HK-2 (cell line): ENCODE measurements around the gene MAMLD1.
"Not testable (repeated sequence)": the region's sequence is repeated elsewhere in the genome, so short reads cannot be mapped to it uniquely, and the experiment has no call there.

Source experiments
- DNase-seq: peaks from one replicate; pipeline ENCODE4 v3.0.0-alpha.2; 2018; ENCODE audit not compliant: unreplicated experiment

MAMLD1 gene, protein sequence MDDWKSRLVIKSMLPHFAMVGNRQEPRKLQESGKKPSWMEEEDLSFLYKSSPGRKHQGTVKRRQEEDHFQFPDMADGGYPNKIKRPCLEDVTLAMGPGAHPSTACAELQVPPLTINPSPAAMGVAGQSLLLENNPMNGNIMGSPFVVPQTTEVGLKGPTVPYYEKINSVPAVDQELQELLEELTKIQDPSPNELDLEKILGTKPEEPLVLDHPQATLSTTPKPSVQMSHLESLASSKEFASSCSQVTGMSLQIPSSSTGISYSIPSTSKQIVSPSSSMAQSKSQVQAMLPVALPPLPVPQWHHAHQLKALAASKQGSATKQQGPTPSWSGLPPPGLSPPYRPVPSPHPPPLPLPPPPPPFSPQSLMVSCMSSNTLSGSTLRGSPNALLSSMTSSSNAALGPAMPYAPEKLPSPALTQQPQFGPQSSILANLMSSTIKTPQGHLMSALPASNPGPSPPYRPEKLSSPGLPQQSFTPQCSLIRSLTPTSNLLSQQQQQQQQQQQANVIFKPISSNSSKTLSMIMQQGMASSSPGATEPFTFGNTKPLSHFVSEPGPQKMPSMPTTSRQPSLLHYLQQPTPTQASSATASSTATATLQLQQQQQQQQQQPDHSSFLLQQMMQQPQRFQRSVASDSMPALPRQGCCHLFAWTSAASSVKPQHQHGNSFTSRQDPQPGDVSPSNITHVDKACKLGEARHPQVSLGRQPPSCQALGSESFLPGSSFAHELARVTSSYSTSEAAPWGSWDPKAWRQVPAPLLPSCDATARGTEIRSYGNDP

DNA sequence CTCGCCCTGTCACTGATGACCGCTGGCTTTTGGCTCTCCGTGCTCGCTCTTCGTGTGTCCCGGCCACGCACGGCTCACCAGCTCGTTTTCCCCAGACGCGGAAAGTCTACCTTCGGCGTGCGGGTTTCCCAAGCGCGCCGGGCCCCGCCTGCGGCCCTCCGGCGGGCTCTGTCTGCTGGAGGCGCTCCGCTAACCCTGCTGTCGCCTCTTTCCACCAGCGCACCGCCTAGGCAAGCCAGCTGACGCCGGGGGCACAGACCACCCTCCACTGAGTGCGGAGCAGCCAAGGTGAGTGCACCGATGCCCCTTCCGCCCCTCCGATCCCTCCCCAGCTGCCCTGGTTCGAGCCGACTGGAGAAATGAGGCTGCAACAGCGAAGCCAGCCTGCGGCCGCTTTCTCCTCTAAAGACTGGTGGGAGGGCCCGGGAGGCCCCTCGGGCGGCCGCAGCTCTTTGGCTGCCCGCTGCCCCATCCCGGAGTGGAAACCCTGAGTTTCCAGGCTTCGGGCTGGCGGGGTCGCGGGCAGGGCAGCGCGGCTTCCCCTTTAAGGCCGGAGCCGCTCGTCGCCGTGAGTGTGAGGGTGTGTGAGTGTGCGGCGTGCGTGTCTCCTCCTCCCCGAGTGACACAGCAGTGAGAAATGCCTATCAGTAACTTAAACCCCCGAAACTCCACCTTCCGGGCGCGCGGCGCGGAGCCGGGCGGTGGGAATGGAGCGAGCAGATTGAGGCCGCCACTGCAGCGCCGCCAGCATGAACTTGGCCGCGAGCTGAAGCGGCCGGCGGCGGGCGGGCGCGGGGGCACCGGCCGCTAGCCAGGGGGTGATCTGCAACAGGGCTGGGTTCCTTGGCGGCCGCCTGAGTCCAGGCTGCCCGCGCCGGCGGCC is at the start of gene MAMLD1:
Gene MAMLD1, plus strand, starts transcription at position 719 of the 883 bp plus-strand sequence. CDS start 82,200 bp downstream, outside the sequence.
- DNase-seq: peak; percentile 80

DNA sequence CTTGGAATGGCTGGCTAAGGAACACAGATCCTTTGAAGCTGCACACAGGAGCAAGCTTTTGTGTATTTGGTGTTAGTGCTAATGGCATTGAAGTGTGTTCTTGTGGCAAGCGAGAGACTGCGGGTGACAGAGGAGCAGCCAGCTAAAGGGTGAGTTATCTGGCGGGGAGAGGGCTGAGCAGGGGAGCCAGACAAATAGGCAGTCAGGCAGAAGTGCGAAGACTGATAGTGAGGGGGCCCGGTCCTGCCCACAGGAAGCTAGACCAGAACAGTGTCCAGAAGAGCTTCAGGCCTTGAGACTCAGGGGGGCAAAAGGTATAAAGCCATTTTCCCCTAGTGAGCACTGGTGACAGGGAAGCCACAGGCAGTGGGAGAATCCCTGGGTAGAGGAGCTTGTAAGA is 49.6 kb upstream of the MAMLD1 start:
- DNase-seq: no peak

DNA sequence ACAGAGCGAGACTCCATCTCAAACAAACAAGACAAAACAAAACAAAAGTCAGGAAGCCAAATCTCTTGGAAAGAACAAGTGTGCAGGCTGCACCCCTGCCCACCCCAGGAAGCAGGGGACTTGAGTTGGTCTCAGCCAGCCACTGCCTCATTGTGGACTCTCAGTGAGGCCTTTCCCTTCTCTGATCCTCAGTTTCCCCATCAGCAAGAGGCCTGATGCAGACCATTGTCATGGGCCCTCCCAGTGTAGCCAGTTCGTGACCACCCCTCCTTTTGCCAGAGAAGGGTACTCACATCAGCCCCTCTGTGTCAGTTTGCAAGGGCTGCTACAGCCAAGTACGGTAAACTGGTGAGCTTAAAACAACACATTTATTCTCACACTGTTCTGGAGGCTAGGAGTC is 48.9 kb upstream of the MAMLD1 start:
- no peak for DNase-seq

DNA sequence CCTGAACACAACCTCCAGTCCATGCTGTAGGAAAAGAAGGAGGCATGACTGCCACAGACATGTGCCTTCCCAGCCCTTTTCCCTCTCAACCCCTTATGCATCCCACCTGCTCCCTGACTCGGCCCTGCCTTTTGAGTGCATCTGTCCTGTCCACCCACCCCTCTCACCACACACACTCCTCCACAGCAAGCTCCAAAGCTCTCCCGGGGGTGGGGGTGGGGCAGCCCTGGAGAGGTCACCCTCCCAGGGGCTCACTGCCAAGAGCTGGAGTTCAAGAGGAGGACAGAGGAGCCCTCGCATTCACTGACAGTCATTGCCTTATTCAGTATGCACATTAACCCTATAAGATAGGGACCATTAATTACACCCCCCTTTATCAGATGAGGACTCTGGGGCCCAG is 46.6 kb upstream of the MAMLD1 start:
- no peak for DNase-seq

DNA sequence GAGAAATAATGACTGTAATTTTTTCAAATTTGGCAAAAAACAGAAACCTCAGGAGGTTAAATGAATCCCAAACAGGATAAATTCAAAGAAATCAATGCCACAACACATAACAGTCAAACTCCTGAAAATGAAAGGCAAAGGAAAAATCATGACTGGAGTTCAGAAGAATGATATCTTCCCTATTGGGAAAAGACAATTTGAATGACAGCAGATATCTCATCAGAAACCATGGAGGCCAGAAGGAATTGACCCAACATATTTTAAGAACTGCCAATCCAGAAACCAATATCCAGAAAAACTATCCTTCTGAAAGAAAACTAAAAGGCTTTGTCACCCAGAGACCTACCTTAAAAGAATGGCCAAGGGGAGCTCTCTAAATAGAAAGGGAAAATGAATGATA is 40.1 kb upstream of the MAMLD1 start:
- no peak for DNase-seq

DNA sequence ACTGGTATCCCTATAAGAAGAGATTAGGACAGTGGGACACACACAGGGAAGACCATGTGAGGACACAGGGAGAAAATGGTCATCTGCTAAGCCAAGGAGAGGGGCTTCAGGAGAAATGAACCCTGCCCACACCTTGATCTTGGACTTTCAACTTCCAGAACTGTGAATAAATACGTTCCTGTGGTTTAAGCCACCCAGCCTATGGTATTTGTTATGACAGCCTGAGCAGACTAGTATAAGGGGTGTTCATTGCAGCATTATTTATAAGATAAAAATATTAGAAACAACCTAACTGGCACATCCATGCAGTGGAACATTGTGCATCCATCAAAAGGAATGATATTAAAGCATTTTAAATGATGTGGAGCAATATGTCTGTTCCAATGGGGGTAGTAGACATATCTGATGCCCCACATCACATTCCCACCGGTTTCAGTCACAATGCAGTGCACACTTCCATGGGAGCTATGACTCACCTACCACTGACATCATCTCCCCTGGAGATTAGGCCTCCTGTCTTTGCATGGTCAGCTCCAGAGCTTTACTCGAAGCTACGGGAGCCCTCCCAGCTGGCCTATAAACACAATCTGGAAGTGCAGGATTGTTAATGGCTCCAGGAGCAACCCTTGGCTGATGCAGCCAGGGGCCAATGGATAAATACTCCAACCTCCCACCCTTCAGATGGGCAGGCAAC is 38.9 kb upstream of the MAMLD1 start:
- peak; percentile 40 for DNase-seq

DNA sequence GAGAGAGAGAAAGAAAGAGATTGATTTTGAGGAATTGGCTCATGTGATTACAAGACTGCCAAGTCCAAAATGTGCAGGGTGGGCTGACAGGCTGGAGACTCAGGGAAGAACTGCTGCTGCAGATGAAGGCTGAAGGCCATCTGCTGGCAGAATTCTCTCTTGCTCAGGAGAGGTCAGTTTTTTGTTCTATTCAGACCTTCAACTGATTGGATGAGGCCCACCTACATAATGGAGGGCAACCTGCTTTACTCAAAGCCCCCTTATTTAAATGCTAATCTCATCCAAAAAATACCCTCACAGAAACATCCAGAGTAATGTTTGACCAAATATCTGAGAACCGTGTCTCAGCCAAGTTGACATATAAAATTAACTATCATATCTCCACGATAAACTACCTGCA is 38.2 kb upstream of the MAMLD1 start:
- DNase-seq: no peak

DNA sequence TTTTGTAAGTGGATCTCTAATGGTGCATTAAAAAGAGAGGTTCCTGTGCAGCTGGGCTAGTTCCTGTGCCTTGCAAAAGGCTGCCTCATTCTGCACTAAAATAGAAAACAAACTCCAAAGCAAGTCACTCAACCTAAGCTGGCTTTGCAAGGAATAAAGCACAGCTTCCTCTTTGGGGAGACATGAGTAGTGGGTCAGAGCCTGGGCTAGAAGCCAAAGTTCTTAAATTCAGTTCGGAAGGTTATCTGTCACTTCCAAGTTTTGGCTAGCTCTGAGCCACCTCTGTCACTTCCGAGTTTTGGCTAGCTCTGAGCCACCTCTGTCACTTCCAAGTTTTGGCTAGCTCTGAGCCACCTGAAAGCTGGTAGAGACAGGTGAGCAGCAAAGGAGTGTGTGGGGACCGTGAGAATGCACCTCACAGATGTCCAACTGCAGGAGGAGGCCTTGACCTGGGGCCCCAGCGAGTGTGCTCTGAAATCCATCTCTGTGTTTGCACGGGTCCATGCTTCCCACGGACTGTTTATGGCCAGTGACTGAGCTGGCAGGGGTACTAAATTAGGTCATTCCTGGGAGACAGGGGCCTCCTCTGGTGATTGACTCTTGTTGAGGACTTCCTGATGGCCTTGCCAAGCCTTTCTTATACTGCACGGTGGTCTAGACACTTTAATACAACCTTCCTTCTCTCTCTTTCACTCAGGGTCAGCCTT is 36.4 kb upstream of the MAMLD1 start:
- no peak for DNase-seq

DNA sequence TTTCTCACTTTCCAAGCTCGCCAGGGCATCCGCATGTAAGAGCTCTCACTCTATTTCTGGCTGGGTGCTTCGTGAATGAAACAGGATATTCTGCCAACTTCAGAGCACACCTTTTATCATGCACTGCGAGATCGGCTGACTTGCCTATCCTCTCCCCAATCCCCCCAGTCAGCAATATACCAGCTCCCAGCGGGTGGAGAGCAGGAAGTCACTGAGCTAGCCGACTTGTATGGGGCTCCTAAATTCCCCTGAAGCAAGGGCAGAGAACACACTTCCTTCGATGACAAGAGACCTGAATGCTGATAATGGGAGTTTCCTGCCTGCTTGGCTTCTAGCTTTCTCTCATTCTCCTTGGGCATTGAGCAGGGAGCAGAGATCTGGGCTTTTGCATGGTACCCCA is 33.8 kb upstream of the MAMLD1 start:
- no peak for DNase-seq

DNA sequence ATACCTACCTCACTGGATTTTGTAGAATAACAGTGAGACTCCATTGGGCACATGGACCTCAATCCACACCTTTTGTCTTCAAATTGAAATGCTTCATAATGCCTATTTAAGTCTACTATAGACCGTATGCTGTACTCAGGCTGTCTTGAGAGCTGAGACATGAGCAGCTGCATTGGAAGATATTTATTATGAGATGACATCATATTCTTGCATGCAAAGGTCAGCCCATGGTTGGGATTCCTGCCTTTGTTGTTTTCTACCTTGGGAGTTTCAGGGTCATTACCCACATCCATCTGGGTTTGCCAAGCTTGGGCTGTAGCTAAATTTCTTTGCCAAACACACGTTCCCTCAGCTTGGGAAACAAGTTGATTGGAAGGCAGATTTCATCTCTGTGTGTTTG is 33.2 kb upstream of the MAMLD1 start:
- DNase-seq: no peak

DNA sequence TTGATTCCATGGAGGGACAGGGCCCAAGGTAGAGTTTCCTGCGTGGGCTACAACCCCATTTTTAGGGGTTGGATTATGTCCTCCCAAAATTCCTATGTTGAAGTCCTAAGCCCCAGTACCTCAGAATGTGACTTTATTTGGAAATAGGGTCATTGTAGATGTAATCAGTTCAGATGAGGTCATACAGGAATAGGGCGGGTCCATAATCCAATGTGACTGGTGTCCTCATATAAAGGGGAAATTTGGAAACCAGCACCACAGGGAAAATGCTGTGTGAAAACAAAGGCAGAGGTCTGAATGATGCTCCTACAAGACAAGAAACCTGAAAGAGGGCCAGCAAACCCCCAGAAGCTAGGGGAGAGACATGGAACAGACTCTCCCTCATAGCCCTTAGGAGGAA is 31.1 kb upstream of the MAMLD1 start:
- DNase-seq: no peak

DNA sequence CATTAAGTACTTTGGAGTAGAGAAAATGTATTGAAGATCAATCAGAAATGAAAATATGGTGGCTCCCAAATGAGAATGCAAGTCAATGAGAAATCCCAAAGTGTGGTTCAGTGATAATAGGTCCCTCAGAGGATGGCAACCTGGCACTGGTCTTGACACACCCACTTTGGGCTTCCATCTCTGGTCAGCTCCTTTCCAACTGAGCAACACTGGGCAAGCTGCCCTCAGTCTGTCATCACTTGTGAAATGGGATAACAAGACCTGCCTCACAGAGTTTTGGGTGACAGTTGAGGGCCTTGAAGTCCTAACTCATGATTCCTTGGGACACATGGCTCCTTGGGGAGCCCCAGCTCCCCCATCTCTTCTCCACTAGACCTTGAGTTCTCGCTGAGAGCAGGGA is 29.0 kb upstream of the MAMLD1 start:
- no peak for DNase-seq

DNA sequence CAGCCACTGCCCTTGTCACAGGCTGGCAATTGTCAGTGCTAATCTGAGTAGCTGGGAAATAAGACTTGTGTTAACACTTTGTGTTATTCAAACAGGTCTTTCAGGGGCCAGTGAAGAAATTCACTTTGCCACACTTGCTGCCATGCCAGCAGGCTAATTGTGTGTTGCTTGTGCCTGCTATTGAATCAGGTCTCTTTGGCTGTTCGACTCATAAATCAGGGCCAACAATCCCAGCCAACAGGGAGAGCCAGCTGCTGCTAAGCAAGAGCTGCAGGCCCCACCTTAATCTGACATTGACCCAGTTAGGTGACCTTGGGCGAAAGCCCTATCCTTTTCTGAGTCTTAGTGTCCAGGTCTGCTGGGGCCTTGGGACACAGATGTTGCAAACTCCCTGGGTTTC is 28.1 kb upstream of the MAMLD1 start:
- no peak for DNase-seq

DNA sequence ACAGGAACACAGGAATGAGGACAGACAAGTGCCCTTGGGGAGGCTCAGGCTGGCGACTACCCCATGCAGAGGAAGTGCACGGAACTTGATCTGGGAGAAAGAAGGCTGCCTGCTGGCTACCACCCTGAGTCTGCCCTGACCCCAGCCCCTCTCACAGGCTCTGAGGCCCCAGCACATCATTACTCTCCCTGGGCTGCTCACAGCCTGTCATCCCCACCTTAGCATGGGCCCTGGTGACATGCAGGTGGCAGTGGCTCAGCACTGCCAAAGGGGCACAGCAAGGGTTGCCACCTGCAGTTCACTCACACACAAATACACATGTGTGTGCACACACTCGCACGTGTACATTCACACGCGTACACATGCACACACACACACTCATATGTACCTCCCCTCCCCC is 26.1 kb upstream of the MAMLD1 start:
- DNase-seq: no peak

DNA sequence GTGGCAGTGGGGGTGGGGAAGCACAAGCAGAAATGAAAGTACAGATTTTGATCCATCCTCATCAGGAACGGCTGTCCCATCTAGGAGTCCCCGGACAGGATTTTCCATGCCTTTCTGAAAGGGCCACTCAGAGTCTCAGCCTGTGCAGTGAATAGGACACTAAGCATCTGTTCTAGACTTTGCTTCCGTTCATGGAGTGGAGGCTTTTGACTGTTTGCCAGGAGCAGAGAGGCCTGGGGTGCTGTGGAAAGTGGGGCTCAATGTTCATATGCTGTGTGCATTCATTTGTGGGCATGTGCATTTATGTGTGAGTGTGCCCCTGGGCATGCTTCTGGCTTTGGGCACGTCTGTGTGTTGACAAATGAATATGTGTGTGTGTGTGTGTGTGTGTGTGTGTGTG is 25.6 kb upstream of the MAMLD1 start:
- DNase-seq: no peak

DNA sequence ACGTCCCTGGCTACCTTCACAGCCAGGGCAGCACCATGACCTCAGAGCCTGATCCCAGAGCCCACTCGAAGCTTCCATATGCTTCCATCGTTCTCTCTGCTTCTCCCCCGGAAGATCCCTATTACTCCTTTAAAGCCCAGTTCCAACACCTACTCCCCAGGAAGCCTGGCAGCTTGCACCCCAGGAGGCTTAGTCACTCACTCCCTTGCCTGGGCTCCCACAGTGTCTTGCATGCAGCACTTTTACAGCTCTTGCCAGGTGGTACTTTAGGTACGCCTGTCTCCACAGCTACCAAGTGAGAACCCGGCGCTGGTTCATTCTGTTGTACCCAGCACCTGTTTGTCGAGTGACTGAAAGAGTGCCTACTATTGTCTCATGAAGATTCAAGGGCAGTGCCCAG is 24.5 kb upstream of the MAMLD1 start:
- DNase-seq: no peak

DNA sequence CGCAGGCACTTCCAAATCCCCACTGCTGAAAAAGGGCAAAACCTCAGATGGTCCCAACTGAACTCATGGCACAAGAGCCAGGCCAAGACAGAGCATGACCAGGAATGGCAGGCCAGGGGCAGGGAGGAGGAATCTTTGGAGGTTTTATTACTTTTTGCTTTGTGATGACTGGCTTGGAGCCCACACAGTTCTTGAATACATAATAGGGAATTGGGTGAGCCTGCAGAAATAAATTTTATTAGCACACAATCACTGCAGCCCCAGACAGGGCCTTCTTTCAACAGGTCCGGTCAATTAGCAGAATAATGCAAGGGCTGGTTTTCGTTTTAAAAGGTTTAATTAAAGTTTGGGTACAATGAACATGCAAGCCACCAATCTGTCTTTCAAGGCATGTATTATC is 23.4 kb upstream of the MAMLD1 start:
- no peak for DNase-seq

DNA sequence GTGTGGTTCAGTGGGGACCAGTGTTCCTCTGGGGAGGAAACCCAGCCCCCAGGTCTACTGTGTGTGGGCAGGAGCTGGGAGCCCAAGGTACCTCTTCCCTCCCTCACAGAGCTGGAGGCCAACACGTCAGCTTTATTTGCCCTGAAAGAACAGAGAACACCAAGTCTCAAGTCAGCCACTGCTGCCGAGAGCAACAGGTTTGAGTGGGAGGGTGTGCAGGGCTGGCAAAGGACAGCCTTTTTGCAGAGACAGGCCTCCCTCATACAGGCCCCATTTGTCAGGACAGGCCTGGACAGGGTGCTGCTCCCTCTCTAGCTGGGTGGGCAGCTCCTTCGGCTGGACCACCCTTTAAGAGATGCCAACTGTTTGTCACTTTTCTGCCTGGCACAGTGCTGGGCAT is 22.8 kb upstream of the MAMLD1 start:
- DNase-seq: not testable (repeated sequence)

DNA sequence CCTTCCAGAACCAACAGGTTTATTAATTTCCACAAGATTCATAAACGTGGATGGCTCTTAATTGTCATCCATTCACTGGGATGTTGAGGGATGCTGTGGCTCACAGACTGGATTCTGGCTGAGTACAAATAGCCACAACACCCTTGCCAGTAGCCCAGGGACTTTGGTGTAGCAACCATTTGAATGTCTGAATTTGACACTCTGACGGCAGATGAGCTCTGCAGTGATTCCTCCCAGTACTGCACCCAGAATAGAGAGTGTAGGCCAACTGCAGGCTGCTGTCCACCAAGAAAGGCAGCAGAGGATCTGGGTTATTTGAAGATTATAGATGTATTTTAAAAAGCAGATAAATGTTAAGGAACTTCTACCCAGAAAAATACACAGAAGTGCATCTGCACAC is 15.6 kb upstream of the MAMLD1 start:
- DNase-seq: no peak

DNA sequence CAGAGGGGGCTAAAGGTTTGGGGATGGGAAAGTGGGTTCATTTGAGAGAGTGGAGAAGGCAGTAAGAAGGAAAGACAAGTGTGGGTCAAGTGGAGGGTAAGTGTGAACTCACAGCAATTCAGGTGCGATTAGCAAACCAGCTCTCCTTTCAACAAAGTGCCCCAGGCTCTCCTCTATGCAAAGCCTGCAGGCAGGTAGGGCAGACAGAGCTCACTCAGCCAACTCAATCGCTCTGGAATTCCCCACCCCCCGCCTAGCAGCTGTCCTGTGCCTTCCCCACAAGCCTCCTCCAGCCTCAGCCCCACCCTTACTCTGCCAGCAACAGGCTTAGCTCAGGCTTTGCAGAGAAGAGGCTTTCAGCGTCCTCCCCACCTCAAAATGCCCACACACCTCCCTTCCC is 14.8 kb upstream of the MAMLD1 start:
- DNase-seq: peak; percentile 36

DNA sequence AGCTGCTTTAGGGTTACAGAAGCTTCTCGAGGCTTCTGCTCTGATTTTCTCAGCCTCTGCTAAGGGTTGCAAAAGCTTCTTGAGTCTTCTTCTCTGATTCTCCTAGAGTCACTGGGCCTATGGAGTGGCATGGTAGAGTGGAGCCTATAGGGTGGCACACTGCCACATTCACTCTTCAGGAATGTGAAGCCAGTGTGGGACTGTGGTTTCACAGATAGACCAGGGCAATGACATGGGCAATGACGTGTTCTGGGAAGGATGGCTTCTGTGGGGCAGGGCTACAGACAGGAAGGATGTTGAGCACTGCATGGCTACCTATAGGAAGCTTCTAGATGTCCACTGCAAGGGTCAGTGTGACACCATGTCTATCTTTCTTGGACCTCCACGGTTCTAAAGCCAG is 11.0 kb upstream of the MAMLD1 start:
- DNase-seq: peak; percentile 71
